Thymus (tissue), 11 donors: ENCODE data around the gene DUSP5. TPM values are rescaled to one million over a fixed set of nuclear protein-coding genes. Genes with fewer than 3 reads are reported as not detected.
A peak's percentile ranks its signal among the peaks of the same experiment; 100 is the strongest.
"Not testable (repeated sequence)": the region's sequence is repeated elsewhere in the genome, so short reads cannot be mapped to it uniquely, and the experiment has no call there.

Experiments
- DNase-seq, 9 donors: peaks; one replicate each; pipeline ENCODE4 v3.0.0-alpha.2; 2013; ENCODE audit warnings: low spot score in 9 of 9, low read depth in 6 of 9, missing footprints in 1 of 9
- H3K27ac ChIP-seq, 2 donors: one replicate each; pipeline ENCODE4 v1.5.1; 2013; ENCODE audit warnings: control low read depth in 1 of 2, low read depth in 1 of 2, low read length in 1 of 2, mild to moderate bottlenecking in 1 of 2, moderate library complexity in 1 of 2
- H3K27me3 ChIP-seq, 2 donors: one replicate each; pipeline ENCODE4 v1.5.1; 2013; ENCODE audit warnings: low read length in 1 of 2; ENCODE audit not compliant: control insufficient read depth in 2 of 2, insufficient read depth in 1 of 2
- H3K36me3 ChIP-seq, 2 donors: one replicate each; pipeline ENCODE4 v1.5.1; 2013; ENCODE audit warnings: low read length in 1 of 2, mild to moderate bottlenecking in 1 of 2, moderate library complexity in 1 of 2; ENCODE audit not compliant: control insufficient read depth in 2 of 2, insufficient read depth in 2 of 2
- H3K4me1 ChIP-seq, 2 donors: one replicate each; pipeline ENCODE4 v1.5.1; 2013; ENCODE audit warnings: low read length in 2 of 2; ENCODE audit not compliant: control insufficient read depth in 2 of 2, insufficient read depth in 2 of 2
- H3K4me3 ChIP-seq, 2 donors: one replicate each; pipeline ENCODE4 v1.5.1; 2013; ENCODE audit warnings: low read length in 2 of 2, control low read depth in 1 of 2, mild to moderate bottlenecking in 1 of 2
- H3K9me3 ChIP-seq, 2 donors: one replicate each; pipeline ENCODE4 v1.5.1; 2013; ENCODE audit warnings: low read length in 1 of 2, mild to moderate bottlenecking in 1 of 2; ENCODE audit not compliant: control insufficient read depth in 2 of 2, insufficient read depth in 1 of 2
- WGBS: extraction: QIAGEN DNeasy Blood & Tissue Kit; methylation state at CpG from one replicate; pipeline ENCODE4 v1.1.7; 2013; 5-methylcytosine and 5-hydroxymethylcytosine counted together
- polyA plus RNA-seq: library from polyadenylated mRNA; stranded (reverse); fragments of 200-250 nt; gene quantifications from one replicate; pipeline ENCODE4 v1.2.3, GENCODE V29; 2013
- total RNA-seq: library from RNA; stranded (reverse); fragments of 120-200 nt; gene quantifications from one replicate; pipeline ENCODE4 v1.2.4, GENCODE V29; 2013
- donor health status: healthy.

Gene DUSP5
- total and polyA plus RNA-seq, 2 donors: 6.6 to 26.3 TPM

- WGBS: 35% methylated on average over 16 of the region's 16 CpGs
- H3K36me3 ChIP-seq: no peaks in the 10 kb centered on the region
- no peak overlapping the region for H3K4me3 ChIP-seq
- no peaks in the 10 kb centered on the region for H3K27me3 ChIP-seq
- H3K9me3 ChIP-seq: peaks cover 0 to 14% of the 10 kb centered on the region in 2 donors
- H3K27ac ChIP-seq: peak overlapping the region; percentile 21 to 84
- DNase-seq: peak; percentile 58 to 90 (median 73)
- peaks cover 71 to 93% of the 10 kb centered on the region in 2 donors for H3K4me1 ChIP-seq
Measured at GRCh38 chr10:110460111-110460809, 37.4 kb upstream of the DUSP5 start.

- H3K4me3 ChIP-seq: no peak overlapping the region
- WGBS: 81% methylated on average over 7 of the region's 7 CpGs
- peak overlapping the region in 1 of 2 donors; percentile 84 for H3K27ac ChIP-seq
- H3K36me3 ChIP-seq: no peaks in the 10 kb centered on the region
- H3K4me1 ChIP-seq: peaks cover 63 to 90% of the 10 kb centered on the region in 2 donors
- H3K9me3 ChIP-seq: peaks cover 0 to 14% of the 10 kb centered on the region in 2 donors
- DNase-seq: no peak
- H3K27me3 ChIP-seq: no peaks in the 10 kb centered on the region
Measured at GRCh38 chr10:110461088-110461487, 36.6 kb upstream of the DUSP5 start.

- Histone ChIP-seq H3K27ac (no peak overlapping the region), H3K27me3 (no peaks in the 10 kb centered on the region), H3K4me3 (no peak overlapping the region), H3K36me3 (no peaks in the 10 kb centered on the region), H3K9me3 (peaks cover 0 to 14% of the 10 kb centered on the region in 2 donors), H3K4me1 (peaks cover 58 to 86% of the 10 kb centered on the region in 2 donors)
- DNase-seq: no peak
- WGBS: 85% methylated on average over 2 of the region's 2 CpGs
Measured at GRCh38 chr10:110461530-110461929, 36.2 kb upstream of the DUSP5 start.

GRCh38 chr10:110462166-110463095 lies 35.3 kb upstream of the DUSP5 start:
- peaks cover 0 to 14% of the 10 kb centered on the region in 2 donors for H3K9me3 ChIP-seq
- no peak for DNase-seq
- H3K36me3 ChIP-seq: no peaks in the 10 kb centered on the region
- H3K27me3 ChIP-seq: no peaks in the 10 kb centered on the region
- H3K4me3 ChIP-seq: no peak overlapping the region
- 94% methylated on average over 19 of the region's 19 CpGs for WGBS
- peaks cover 49 to 77% of the 10 kb centered on the region in 2 donors for H3K4me1 ChIP-seq
- H3K27ac ChIP-seq: no peak overlapping the region

- H3K36me3 ChIP-seq, H3K27ac ChIP-seq, H3K27me3 ChIP-seq, H3K4me3 ChIP-seq, DNase-seq: not testable (repeated sequence)
- Histone ChIP-seq H3K9me3 (peaks cover 0 to 11% of the 10 kb centered on the region in 2 donors), H3K4me1 (peaks cover 5 to 20% of the 10 kb centered on the region in 2 donors)
- WGBS: 99% methylated on average over 2 of the region's 2 CpGs
Measured at GRCh38 chr10:110468258-110468657, 29.4 kb upstream of the DUSP5 start.

GRCh38 chr10:110470541-110470940 lies 27.2 kb upstream of the DUSP5 start:
- not testable (repeated sequence) for H3K9me3 ChIP-seq, H3K36me3 ChIP-seq, H3K27me3 ChIP-seq, H3K4me1 ChIP-seq, H3K4me3 ChIP-seq, DNase-seq, H3K27ac ChIP-seq
- 86% methylated on average over 10 of the region's 10 CpGs for WGBS

GRCh38 chr10:110471566-110472139 lies 26.1 kb upstream of the DUSP5 start:
- H3K4me1 ChIP-seq: no peaks in the 10 kb centered on the region
- no peak overlapping the region for H3K27ac ChIP-seq
- no peak overlapping the region for H3K4me3 ChIP-seq
- H3K36me3 ChIP-seq: no peaks in the 10 kb centered on the region
- no peak for DNase-seq
- peaks cover 0 to 3% of the 10 kb centered on the region in 2 donors for H3K9me3 ChIP-seq
- no peaks in the 10 kb centered on the region for H3K27me3 ChIP-seq
- 98% methylated on average over 5 of the region's 5 CpGs for WGBS

GRCh38 chr10:110474017-110474416 lies 23.7 kb upstream of the DUSP5 start:
- no peak for DNase-seq
- Histone ChIP-seq H3K9me3 (peaks cover 0 to 3% of the 10 kb centered on the region in 2 donors), H3K4me3 (no peak overlapping the region), H3K27me3 (no peaks in the 10 kb centered on the region), H3K4me1 (no peaks in the 10 kb centered on the region), H3K27ac (no peak overlapping the region), H3K36me3 (no peaks in the 10 kb centered on the region)
- 94% methylated on average over 3 of the region's 3 CpGs for whole genome bisulfite sequencing

GRCh38 chr10:110474826-110475225 lies 22.9 kb upstream of the DUSP5 start:
- H3K27me3 ChIP-seq: no peaks in the 10 kb centered on the region
- no peaks in the 10 kb centered on the region for H3K4me1 ChIP-seq
- 94% methylated on average over 4 of the region's 4 CpGs for WGBS
- H3K9me3 ChIP-seq: no peaks in the 10 kb centered on the region
- DNase-seq: no peak
- no peak overlapping the region for H3K4me3 ChIP-seq
- no peak overlapping the region for H3K27ac ChIP-seq
- no peaks in the 10 kb centered on the region for H3K36me3 ChIP-seq
